Omental fat pad (tissue), 4 donors: ENCODE measurements around the gene NEK4. TPM values are rescaled to one million over a fixed set of nuclear protein-coding genes. Genes with fewer than 3 reads are reported as not detected.
"Not testable (repeated sequence)": the region's sequence is repeated elsewhere in the genome, so short reads cannot be mapped to it uniquely, and the experiment has no call there.

ENCODE experiments used
- ATAC-seq: fragments of 150-250 bp; one replicate; pipeline ENCODE4 v1.9.1; 2016; ENCODE audit warnings: mild to moderate bottlenecking, moderate library complexity; ENCODE audit not compliant: low FRiP score
- DNase-seq: peaks from one replicate; pipeline ENCODE4 v3.0.0-alpha.2; 2019; ENCODE audit warnings: low spot score
- CTCF ChIP-seq, 3 donors: fragments of 450-650 bp; IDR thresholded peaks; one replicate each; pipeline ENCODE4 v1.5.1; 2016 to 2017; ENCODE audit warnings: antibody characterized with exemption in 3 of 3, mild to moderate bottlenecking in 3 of 3, moderate library complexity in 2 of 3
- total RNA-seq, 4 donors: library from RNA; depleted of rRNA; stranded (reverse); fragments of >200 nt; gene quantifications; one replicate each; pipeline ENCODE4 v1.1.0, GENCODE V29; 2016

Gene NEK4
- total RNA-seq, 4 donors from 2014 or later = 16.8 to 22.0 (median 18.7) TPM

GRCh38 chr3:52779011-52779836, 8.5 kb upstream of the NEK4 start:
- no peak for TF ChIP-seq CTCF (IDR thresholded peaks at IDR 0.05)
- DNase-seq (no peak), ATAC-seq (no peak)

GRCh38 chr3:52777959-52778805, 7.4 kb upstream of the NEK4 start:
- ATAC-seq (no peak), DNase-seq (no peak)
- TF ChIP-seq CTCF (IDR thresholded peaks at IDR 0.05) = no peak

GRCh38 chr3:52777127-52777958, 6.6 kb upstream of the NEK4 start, which contains the start of gene ITIH1:
Gene ITIH1 (plus strand): TSS chr3:52777599. CDS start chr3:52777616, 17 bp downstream.
- DNase-seq (no peak), ATAC-seq (no peak)
- no peak for TF ChIP-seq CTCF (IDR thresholded peaks at IDR 0.05)

- not testable (repeated sequence) for DNase-seq, ATAC-seq
These were observed 5.7 kb upstream of the NEK4 start for GRCh38 chr3:52776486-52776885.

- ATAC-seq (no peak), DNase-seq (no peak)
- no peak for TF ChIP-seq CTCF (IDR thresholded peaks at IDR 0.05)
These were observed 5.1 kb upstream of the NEK4 start for GRCh38 chr3:52775877-52776276.

GRCh38 chr3:52774901-52775864, 4.4 kb upstream of the NEK4 start:
- no peak for TF ChIP-seq CTCF (IDR thresholded peaks at IDR 0.05)
- ATAC-seq (no peak), DNase-seq (no peak)
